ENCODE results near the gene MAML2. TPM values are rescaled to one million over a fixed set of nuclear protein-coding genes. Genes with fewer than 3 reads are reported as not detected.

MAML2 gene
- total and polyA plus RNA-seq, 2 of the 13 experiments (the other 11 are each of a cell fraction or from before 2014, with no cell fraction given), result 2.3 to 25.9 TPM

GRCh38 chr11:95968585-95968984 is 374.4 kb downstream of the MAML2 start:
- POLR2A ChIA-PET, result no interaction called here
- TF ChIP-seq ZNF589 (CRISPR knock-in tag; conservative IDR thresholded peaks at IDR 0.05) (no peak), ZBTB20 (CRISPR knock-in tag; IDR thresholded peaks at IDR 0.05; ENCODE audit: borderline replicate concordance, low read depth) (no peak), ZNF562 (CRISPR knock-in tag; IDR thresholded peaks at IDR 0.05; ENCODE audit: borderline replicate concordance) (no peak), STAG1 (CRISPR knock-in tag; IDR thresholded peaks at IDR 0.05) (peak; percentile 30; the same call in 1 of the 2 replicates), ZNF543 (CRISPR knock-in tag; IDR thresholded peaks at IDR 0.05) (no peak), GPBP1L1 (CRISPR knock-in tag; IDR thresholded peaks at IDR 0.05) (no peak), ELF4 (CRISPR knock-in tag; IDR thresholded peaks at IDR 0.05; ENCODE audit: borderline replicate concordance) (no peak), ATF6 (CRISPR knock-in tag; conservative IDR thresholded peaks at IDR 0.05) (no peak), PHB2 (IDR thresholded peaks at IDR 0.05; ENCODE audit: partially characterized antibody) (no peak), SMC3 (IDR thresholded peaks at IDR 0.05; ENCODE audit: low read length) (peak; percentile 37; the same call in 1 of the 2 replicates), YEATS2 (CRISPR knock-in tag; IDR thresholded peaks at IDR 0.05; ENCODE audit: borderline replicate concordance) (no peak)
- TF ChIP-seq, protein P1, sequence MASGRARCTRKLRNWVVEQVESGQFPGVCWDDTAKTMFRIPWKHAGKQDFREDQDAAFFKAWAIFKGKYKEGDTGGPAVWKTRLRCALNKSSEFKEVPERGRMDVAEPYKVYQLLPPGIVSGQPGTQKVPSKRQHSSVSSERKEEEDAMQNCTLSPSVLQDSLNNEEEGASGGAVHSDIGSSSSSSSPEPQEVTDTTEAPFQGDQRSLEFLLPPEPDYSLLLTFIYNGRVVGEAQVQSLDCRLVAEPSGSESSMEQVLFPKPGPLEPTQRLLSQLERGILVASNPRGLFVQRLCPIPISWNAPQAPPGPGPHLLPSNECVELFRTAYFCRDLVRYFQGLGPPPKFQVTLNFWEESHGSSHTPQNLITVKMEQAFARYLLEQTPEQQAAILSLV (CRISPR knock-in tag; IDR thresholded peaks at IDR 0.05; ENCODE audit: borderline replicate concordance), result no peak
- TF ChIP-seq, protein P2, sequence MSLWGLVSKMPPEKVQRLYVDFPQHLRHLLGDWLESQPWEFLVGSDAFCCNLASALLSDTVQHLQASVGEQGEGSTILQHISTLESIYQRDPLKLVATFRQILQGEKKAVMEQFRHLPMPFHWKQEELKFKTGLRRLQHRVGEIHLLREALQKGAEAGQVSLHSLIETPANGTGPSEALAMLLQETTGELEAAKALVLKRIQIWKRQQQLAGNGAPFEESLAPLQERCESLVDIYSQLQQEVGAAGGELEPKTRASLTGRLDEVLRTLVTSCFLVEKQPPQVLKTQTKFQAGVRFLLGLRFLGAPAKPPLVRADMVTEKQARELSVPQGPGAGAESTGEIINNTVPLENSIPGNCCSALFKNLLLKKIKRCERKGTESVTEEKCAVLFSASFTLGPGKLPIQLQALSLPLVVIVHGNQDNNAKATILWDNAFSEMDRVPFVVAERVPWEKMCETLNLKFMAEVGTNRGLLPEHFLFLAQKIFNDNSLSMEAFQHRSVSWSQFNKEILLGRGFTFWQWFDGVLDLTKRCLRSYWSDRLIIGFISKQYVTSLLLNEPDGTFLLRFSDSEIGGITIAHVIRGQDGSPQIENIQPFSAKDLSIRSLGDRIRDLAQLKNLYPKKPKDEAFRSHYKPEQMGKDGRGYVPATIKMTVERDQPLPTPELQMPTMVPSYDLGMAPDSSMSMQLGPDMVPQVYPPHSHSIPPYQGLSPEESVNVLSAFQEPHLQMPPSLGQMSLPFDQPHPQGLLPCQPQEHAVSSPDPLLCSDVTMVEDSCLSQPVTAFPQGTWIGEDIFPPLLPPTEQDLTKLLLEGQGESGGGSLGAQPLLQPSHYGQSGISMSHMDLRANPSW (CRISPR knock-in tag; IDR thresholded peaks at IDR 0.05; ENCODE audit: borderline replicate concordance), result no peak
- TF ChIP-seq, protein P3, sequence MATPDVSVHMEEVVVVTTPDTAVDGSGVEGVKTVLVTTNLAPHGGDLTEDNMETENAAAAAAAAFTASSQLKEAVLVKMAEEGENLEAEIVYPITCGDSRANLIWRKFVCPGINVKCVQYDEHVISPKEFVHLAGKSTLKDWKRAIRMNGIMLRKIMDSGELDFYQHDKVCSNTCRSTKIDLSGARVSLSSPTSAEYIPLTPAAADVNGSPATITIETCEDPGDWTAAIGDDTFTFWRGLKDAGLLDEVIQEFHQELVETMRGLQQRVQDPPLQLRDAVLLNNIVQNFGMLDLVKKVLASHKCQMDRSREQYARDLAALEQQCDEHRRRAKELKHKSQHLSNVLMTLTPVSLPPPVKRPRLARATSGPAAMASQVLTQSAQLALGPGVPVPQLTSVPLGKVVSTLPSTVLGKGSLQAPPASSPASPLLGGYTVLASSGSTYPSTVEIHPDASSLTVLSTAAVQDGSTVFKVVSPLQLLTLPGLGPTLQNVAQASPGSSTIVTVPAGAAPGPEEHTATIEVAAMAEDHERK (CRISPR knock-in tag; IDR thresholded peaks at IDR 0.05; ENCODE audit: low read depth), result no peak

More at GRCh38 chr11:95968585-95968984, 374.4 kb downstream of the MAML2 start:
- H3K4me2 ChIP-seq (ENCODE audit: low read depth, low read length), result no peak overlapping the region
- ATAC-seq (peak; percentile 47; the same call in 1 of the 3 replicates), DNase-seq (ENCODE audit: low spot score) (no peak), FAIRE-seq (no peak)
- no peaks in the 10 kb centered on the region for H3K79me2 ChIP-seq (ENCODE audit: insufficient read depth, low read length)
- no peak overlapping the region for H3K9ac ChIP-seq (ENCODE audit: insufficient read depth, low read depth, low read length)
- WGBS (ENCODE audit: low lambda C conversion rate), result 6% methylated on average over 1 of the region's 1 CpG
- no peaks in the 10 kb centered on the region for H3K4me1 ChIP-seq (ENCODE audit: insufficient read depth, low read length)
- in situ Hi-C loops (cut with HindIII; ENCODE audit: extremely low pct_ligation_motif_present, low pct_unique_long_range_greater_than_20kb) (no loop called here), intact Hi-C loops (cut with micrococcal nuclease; ENCODE audit: unreplicated experiment) (loop anchor here (2.0 kb wide), 1 partner anchor 132 kb away; no protein-coding TSS in a partner anchor)
- H3K36me3 ChIP-seq (replicated peaks in 1 of 2; ENCODE audit: control insufficient read depth in 1 of 2, insufficient read depth in 2 of 2, low read length in 2 of 2), result no peaks in the 10 kb centered on the region
- CTCF ChIA-PET (ENCODE audit: low intra/inter-chr PET ratio, low total read pairs), result no interaction called here
- no peaks in the 10 kb centered on the region for H3K9me3 ChIP-seq (ENCODE audit: low read length)
- H3K27me3 ChIP-seq (ENCODE audit: control insufficient read depth in 1 of 2, insufficient read depth in 2 of 2, low read length in 2 of 2), result peaks cover 0 to 3% of the 10 kb centered on the region in 2 experiments; a peak in 1 of 5 replicates
- BruUV-seq (replicated peaks), result no TSS peak
- no peaks in the 10 kb centered on the region for H4K20me1 ChIP-seq (ENCODE audit: insufficient read depth, low read length)
- no peak overlapping the region for H3K27ac ChIP-seq (ENCODE audit: extremely low read length, insufficient read depth, low read length)
- no peak overlapping the region for H3K4me3 ChIP-seq (replicated peaks in 1 of 3; ENCODE audit: insufficient read depth in 1 of 3, low read depth in 2 of 3, low read length in 3 of 3)
- H2AFZ ChIP-seq (ENCODE audit: low read length), result no peak overlapping the region
